MM.1S (cell line): ENCODE results near the gene TSPAN15.

ENCODE experiments used
- CTCF ChIP-seq: fragments of 300-600 bp; sonication (generic); IDR thresholded peaks from 2 replicates; pipeline ENCODE4 v1.5.1; 2016; ENCODE audit warnings: antibody characterized with exemption, low read length, mixed read lengths
- EZH2 ChIP-seq: fragments of 300-600 bp; sonication (generic); optimal IDR thresholded peaks from 2 replicates; pipeline ENCODE3; 2017; ENCODE audit warnings: low read depth, mild to moderate bottlenecking, antibody characterized with exemption, low read length, mixed read lengths
- EZH2phosphoT487 ChIP-seq: fragments of 300-600 bp; sonication (generic); IDR thresholded peaks from 2 replicates; pipeline ENCODE4 v1.6.1; 2018; ENCODE audit warnings: antibody characterized with exemption, low read length

- TF ChIP-seq CTCF = no peak
- no peak for TF ChIP-seq EZH2
- no peak for TF ChIP-seq EZH2phosphoT487
Observed at GRCh38 chr10:69451784-69452251, 553 bp downstream of the TSPAN15 start.
